WTC11 (cell line): Measurements from ENCODE around the gene CAMSAP1. TPM values are rescaled to one million over a fixed set of nuclear protein-coding genes. Genes with fewer than 3 reads are reported as not detected.

ENCODE experiments used
- ATAC-seq: fragments of 200-7000 bp; cut with Tn5 transposase; 2 replicates; pipeline ENCODE4 v1.10.0; 2021; ENCODE audit warnings: mild to moderate bottlenecking, moderate library complexity
- CTCF ChIA-PET: fragments of 300-600 bp; sonication (Branson Sonifier 250); formaldehyde crosslinking; loops from one replicate; lab custom pipeline; 2021; ENCODE audit warnings: antibody characterized with exemption; lab: Charles Lee
- POLR2A ChIA-PET: fragments of 350-600 bp; sonication (Branson Sonifier 250); formaldehyde crosslinking; loops from one replicate; lab custom pipeline; 2021; ENCODE audit warnings: antibody characterized with exemption; lab: Charles Lee
- DNase-seq: peaks from one replicate; pipeline ENCODE4 v3.0.0; 2021; ENCODE audit warnings: low spot score
- H3K27ac Mint-ChIP-seq: 2 replicates; pipeline ENCODE4 v1.8.0; 2021; ENCODE audit warnings: mixed read lengths
- H3K27me3 Mint-ChIP-seq: 2 replicates; pipeline ENCODE4 v1.8.0; 2021; ENCODE audit warnings: low read depth, mild to moderate bottlenecking, moderate library complexity, mixed read lengths
- H3K36me3 Mint-ChIP-seq: 2 replicates; pipeline ENCODE4 v1.8.0; 2021; ENCODE audit warnings: mixed read lengths
- H3K4me1 Mint-ChIP-seq: 2 replicates; pipeline ENCODE4 v1.8.0; 2022; ENCODE audit warnings: mixed read lengths
- H3K4me3 Mint-ChIP-seq: 2 replicates; pipeline ENCODE4 v1.8.0; 2021; ENCODE audit warnings: mild to moderate bottlenecking, moderate library complexity, mixed read lengths
- H3K9me3 Mint-ChIP-seq: 2 replicates; pipeline ENCODE4 v1.8.0; 2021; ENCODE audit warnings: mixed read lengths
- ARID4B ChIP-seq: sonication (generic); formaldehyde crosslinking; IDR thresholded peaks from 2 replicates; pipeline ENCODE4 v1.8.0; 2023; ENCODE audit warnings: missing genetic modification reagents, mild to moderate bottlenecking, borderline replicate concordance
- CDX4 ChIP-seq: fragments of 250-450 bp; sonication (Bioruptor Pico); IDR thresholded peaks from 2 replicates; pipeline ENCODE4 v1.9.0; 2021; ENCODE audit warnings: moderate library complexity, mild to moderate bottlenecking, inconsistent platforms, borderline replicate concordance
- E2F4 ChIP-seq: sonication (generic); formaldehyde crosslinking; IDR thresholded peaks from 2 replicates; pipeline ENCODE4 v1.8.1; 2022; ENCODE audit warnings: low read depth, mild to moderate bottlenecking, moderate library complexity, missing genetic modification reagents, borderline replicate concordance
- EMX1 ChIP-seq: fragments of 250-450 bp; sonication (Bioruptor Pico); IDR thresholded peaks from 2 replicates; pipeline ENCODE4 v1.8.0; 2021; ENCODE audit warnings: mild to moderate bottlenecking
- IRF2 ChIP-seq: sonication (generic); formaldehyde crosslinking; IDR thresholded peaks from 2 replicates; pipeline ENCODE4 v1.8.0; 2022; ENCODE audit warnings: low read depth, missing genetic modification reagents, borderline replicate concordance
- KAT7 ChIP-seq: sonication (generic); formaldehyde crosslinking; IDR thresholded peaks from 2 replicates; pipeline ENCODE4 v1.8.1; 2023; ENCODE audit warnings: missing genetic modification reagents, mild to moderate bottlenecking, borderline replicate concordance
- NFYB ChIP-seq: sonication (generic); formaldehyde crosslinking; conservative IDR thresholded peaks from 2 replicates; pipeline ENCODE4 v1.8.0; 2022; ENCODE audit warnings: low read depth, missing genetic modification reagents
- OVOL2 ChIP-seq: fragments of 250-450 bp; sonication (Bioruptor Pico); IDR thresholded peaks from 2 replicates; pipeline ENCODE4 v1.9.0; 2021; ENCODE audit warnings: mild to moderate bottlenecking, borderline replicate concordance
- RELA ChIP-seq: sonication (generic); formaldehyde crosslinking; IDR thresholded peaks from 2 replicates; pipeline ENCODE4 v1.8.1; 2022; ENCODE audit warnings: missing genetic modification reagents, mild to moderate bottlenecking, borderline replicate concordance
- SP1 ChIP-seq: sonication (generic); formaldehyde crosslinking; conservative IDR thresholded peaks from 2 replicates; pipeline ENCODE4 v1.8.1; 2022; ENCODE audit warnings: missing genetic modification reagents
- TCF7 ChIP-seq: sonication (generic); formaldehyde crosslinking; IDR thresholded peaks from 2 replicates; pipeline ENCODE4 v1.8.0; 2022; ENCODE audit warnings: mild to moderate bottlenecking, low read depth, missing genetic modification reagents, moderate library complexity
- TP53 ChIP-seq: sonication (generic); formaldehyde crosslinking; IDR thresholded peaks from 2 replicates; pipeline ENCODE4 v1.8.1; 2023; ENCODE audit warnings: mild to moderate bottlenecking, missing genetic modification reagents
- total RNA-seq: library from RNA; stranded (reverse); gene quantifications from 3 replicates; pipeline ENCODE4 v1.2.3, GENCODE V29; 2021
- TF ChIP-seq, protein P1 (sequence below): sonication (generic); formaldehyde crosslinking; conservative IDR thresholded peaks from 2 replicates; pipeline ENCODE4 v1.8.1; 2023; ENCODE audit warnings: mild to moderate bottlenecking, low read depth, missing genetic modification reagents, moderate library complexity
- TF ChIP-seq, protein P2 (sequence below): sonication (generic); formaldehyde crosslinking; IDR thresholded peaks from 2 replicates; pipeline ENCODE4 v1.8.1; 2023; ENCODE audit warnings: mild to moderate bottlenecking, missing genetic modification reagents, moderate library complexity

Gene CAMSAP1
- total RNA-seq, 1 experiment from 2014 or later: 40.5 TPM

DNA sequence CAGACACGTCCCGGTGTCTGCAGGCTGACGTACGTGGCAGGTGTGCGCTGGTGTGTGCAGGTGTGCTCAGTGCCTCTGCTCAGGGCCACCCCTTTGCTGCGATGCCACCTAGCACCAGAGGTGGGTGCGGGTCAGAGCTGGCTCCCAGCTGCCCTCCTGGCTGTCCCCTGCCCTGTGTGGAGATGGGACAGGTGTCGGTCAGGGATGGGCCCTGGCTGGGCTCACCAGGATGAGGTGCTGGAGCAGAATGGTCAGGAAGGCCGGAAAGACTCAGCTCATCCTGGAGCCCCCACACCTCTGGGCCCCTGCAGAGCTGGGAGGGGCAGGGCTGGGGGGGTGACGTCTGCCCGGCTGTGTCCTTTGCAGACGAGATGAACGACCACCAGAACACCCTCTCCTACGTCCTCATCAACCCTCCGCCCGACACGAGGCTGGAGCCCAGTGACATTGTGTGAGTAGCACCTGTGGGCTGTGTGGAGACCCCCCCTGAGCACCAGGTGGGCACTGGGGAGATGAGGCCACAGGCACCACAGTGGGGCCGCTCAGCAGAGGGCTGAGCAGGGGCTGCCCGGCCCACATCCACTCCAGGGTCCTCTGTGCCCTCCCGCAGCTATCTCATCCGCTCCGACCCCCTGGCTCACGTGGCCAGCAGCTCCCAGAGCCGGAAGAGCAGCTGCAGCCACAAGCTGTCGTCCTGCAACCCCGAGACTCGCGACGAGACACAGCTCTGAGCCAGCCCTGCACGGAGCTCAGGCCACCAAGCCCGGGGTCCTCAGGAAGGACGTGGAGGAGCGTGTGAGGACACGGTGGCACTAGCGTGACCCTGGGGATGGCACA is 115.7 kb downstream of the CAMSAP1 start (continued):
- TF ChIP-seq TP53 (CRISPR knock-in tag) (no peak), KAT7 (CRISPR knock-in tag) (no peak), RELA (CRISPR knock-in tag) (no peak), OVOL2 (CRISPR knock-in tag) (no peak), EMX1 (CRISPR knock-in tag) (no peak), NFYB (CRISPR knock-in tag) (no peak), IRF2 (CRISPR knock-in tag) (no peak)
- TF ChIP-seq, protein P1, sequence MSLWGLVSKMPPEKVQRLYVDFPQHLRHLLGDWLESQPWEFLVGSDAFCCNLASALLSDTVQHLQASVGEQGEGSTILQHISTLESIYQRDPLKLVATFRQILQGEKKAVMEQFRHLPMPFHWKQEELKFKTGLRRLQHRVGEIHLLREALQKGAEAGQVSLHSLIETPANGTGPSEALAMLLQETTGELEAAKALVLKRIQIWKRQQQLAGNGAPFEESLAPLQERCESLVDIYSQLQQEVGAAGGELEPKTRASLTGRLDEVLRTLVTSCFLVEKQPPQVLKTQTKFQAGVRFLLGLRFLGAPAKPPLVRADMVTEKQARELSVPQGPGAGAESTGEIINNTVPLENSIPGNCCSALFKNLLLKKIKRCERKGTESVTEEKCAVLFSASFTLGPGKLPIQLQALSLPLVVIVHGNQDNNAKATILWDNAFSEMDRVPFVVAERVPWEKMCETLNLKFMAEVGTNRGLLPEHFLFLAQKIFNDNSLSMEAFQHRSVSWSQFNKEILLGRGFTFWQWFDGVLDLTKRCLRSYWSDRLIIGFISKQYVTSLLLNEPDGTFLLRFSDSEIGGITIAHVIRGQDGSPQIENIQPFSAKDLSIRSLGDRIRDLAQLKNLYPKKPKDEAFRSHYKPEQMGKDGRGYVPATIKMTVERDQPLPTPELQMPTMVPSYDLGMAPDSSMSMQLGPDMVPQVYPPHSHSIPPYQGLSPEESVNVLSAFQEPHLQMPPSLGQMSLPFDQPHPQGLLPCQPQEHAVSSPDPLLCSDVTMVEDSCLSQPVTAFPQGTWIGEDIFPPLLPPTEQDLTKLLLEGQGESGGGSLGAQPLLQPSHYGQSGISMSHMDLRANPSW (CRISPR knock-in tag): no peak
- TF ChIP-seq, all 79 proteins: peak for 0

- no peak overlapping the region for H3K4me3 Mint-ChIP-seq
- no peaks in the 10 kb centered on the region for H3K36me3 Mint-ChIP-seq
- DNase-seq (no peak), ATAC-seq (no peak)
- no peaks in the 10 kb centered on the region for H3K4me1 Mint-ChIP-seq
- H3K27me3 Mint-ChIP-seq: no peaks in the 10 kb centered on the region
- CTCF ChIA-PET: interaction anchor here (5.4 kb wide), 1 partner anchor 7 kb away, joined by 27 read pairs; no protein-coding TSS in a partner anchor
- H3K27ac Mint-ChIP-seq: no peak overlapping the region
- H3K9me3 Mint-ChIP-seq: no peaks in the 10 kb centered on the region
- POLR2A ChIA-PET: no interaction called here
- TF ChIP-seq, protein P2, sequence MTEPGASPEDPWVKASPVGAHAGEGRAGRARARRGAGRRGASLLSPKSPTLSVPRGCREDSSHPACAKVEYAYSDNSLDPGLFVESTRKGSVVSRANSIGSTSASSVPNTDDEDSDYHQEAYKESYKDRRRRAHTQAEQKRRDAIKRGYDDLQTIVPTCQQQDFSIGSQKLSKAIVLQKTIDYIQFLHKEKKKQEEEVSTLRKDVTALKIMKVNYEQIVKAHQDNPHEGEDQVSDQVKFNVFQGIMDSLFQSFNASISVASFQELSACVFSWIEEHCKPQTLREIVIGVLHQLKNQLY: no peak
- TF ChIP-seq CDX4 (CRISPR knock-in tag): no peak
- no peak for TF ChIP-seq TCF7
- no peak for TF ChIP-seq SP1 (CRISPR knock-in tag)
- TF ChIP-seq ARID4B (CRISPR knock-in tag): no peak
- no peak for TF ChIP-seq E2F4 (CRISPR knock-in tag)
- TF ChIP-seq, all 79 proteins: peak for 0
Observed at GRCh38 chr9:135790850-135791249, 116.5 kb downstream of the CAMSAP1 start.
